Activated CD4-positive, alpha-beta T cell treated with anti-CD3 and anti-CD28 coated beads, Interleukin-2, amount 50 U/mL, for 16 hours (primary cell): ENCODE results near the gene LDLRAD4.

ENCODE experiments used
- DNase-seq: peaks from one replicate; pipeline ENCODE4 v3.0.0-alpha.2; 2020

The LDLRAD4 gene

DNA sequence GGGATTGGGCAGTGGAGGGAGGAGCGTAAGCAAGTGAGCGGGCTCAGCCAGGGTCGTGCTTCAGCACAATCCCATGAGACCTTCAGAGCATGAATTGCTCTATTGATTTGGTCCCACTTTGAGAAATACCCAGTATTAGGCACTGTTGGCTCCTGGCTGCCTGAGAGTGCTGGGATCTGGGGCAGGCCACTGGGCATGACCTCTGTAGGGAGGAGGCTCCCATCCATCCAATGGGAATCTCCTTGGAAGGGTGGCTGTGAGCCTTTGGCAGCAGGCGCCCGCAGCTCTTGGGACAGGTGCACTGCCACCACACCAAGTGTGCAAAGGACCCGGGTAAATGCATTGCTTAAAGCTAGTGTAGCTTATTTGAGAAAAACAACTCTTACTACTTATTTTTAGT lies 137.5 kb downstream of the LDLRAD4 start:
- DNase-seq, result no peak

DNA sequence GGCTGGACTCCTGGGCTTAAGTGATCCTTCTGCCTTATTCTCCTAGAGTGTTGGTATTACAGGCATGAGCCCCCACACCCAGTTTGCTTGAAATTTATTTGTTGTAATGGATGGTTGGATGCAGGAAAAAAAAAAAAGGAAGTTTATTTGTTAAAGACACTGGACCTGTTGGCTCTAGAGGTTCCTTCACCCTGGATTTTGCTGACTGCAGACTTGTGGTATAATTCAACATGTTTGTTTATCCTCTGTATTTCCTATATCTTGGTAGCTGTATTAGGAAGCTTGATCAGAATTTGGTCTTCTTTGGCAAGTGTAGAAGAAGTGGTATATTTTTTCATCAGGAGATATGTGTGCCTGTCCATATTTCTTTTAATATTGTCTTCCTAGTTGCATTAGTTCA lies 138.7 kb downstream of the LDLRAD4 start:
- DNase-seq, result no peak

DNA sequence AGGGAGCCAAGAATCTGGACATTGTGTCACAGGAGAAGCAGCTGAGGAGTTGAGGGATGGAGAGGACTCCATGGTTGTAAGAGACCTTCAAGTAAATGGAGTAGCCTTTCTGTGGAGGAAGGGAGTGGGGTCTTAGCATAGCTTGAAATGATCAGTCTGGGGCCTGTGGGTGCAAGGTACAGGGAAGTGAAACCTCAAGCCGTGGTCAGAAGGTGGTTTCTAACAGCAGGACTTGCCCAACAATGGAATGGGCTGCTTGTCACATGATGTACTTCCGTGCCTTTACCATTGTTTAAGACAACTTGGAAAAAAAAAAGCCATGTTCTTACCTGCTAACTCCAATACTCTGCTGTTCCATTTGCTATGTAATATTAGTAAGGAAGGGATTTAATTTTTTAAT lies 140.7 kb downstream of the LDLRAD4 start:
- DNase-seq, result no peak

DNA sequence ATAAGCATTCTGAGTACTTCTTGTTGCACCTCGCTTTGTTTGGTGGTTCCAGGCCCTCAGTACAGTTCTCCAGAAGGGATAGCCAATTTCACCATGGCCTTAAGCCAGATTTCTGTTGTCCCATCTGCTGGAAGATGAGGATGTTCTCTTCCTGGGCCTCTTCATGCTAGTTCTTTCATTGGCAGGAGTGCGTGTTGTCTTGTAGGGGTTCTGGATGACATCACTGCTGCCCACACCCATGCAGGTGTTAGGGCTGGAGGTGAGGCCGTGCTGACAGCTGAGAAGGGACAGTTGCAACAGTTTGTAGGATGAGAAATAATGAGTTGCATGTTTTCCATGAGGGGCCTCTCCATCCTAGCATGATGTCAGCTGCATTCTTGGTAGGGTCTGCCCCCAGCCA lies 142.9 kb downstream of the LDLRAD4 start:
- DNase-seq, result no peak

DNA sequence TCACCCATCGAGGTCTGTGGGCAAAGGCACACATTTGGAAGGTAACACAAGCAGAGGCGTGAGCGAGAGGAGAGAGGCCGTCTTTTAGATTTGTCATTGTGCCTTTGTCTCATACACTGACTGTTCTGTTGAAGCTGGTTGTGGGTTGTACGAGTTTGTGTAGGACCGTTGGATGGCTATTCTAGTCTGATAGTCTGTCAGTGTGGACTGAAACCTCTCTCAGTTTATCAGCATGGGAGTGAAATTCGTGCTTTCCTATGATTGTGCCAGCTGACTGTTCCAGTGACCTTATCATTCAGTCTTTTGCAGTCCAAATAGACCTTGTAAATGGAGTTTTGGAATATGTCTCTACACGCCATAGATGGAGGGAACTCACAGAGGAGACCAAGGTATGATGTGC lies 143.5 kb downstream of the LDLRAD4 start:
- no peak for DNase-seq

DNA sequence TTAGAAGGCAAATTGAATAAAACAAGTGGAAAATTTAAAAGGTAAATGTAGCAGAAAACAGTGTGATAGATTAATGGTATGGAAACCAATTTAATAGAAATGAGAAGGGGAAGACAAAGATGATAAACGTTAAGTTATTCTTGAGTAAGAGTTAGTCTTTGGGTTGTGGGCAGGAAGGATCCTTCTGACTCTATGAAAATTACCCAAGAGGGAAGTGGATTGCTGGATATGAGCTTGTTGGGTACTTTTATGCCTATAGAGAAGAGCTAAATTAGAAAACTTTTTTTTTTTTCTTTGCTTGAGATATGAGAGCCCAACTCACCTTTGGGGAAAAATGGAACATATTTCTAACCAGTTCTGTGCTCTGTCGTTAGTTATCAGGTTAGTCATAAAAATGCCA lies 144.0 kb downstream of the LDLRAD4 start:
- DNase-seq, result no peak

DNA sequence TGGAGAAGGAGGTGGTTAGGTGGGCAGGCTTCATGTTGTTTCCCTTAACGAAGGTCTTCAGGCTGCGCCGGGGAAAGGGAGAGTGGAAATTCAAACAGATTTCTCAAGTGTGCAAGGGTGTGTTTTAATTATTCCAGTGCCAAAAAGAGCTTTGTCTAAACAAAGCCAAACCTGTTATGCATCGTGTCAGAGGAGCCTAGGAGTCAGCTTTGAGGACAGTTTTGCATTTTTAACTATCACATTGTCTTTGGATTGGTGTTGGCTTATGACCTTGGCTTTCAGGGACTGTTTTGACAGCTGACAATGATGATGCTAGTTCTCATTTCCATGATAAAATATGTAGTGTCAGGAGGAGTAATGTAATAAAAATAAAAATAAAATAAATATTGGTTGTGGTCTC lies 144.8 kb downstream of the LDLRAD4 start:
- no peak for DNase-seq

DNA sequence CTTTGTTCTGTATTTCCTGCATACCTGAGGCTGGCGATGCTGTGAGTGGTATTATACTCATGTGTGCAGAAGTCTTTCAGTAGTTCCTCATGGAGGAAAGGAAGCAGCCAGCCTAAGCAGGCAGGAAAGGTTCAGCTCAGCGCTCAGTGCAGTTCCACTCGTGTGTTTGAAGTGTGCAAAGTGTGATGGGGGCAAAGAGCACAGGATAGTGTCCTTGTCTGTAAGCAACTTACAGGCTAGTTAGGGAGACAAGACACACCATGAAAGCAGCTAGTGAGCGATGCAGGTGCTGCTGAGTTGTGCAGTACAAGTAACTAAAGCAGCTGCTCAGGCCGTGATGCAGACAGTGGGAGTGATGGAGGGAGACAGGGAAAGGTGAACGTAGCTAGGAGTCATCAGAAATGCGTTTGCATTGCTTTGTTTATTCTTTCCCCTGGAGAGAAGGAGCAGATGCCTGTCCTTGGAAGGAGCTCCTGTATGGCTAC lies 146.2 kb downstream of the LDLRAD4 start:
- DNase-seq, result no peak

DNA sequence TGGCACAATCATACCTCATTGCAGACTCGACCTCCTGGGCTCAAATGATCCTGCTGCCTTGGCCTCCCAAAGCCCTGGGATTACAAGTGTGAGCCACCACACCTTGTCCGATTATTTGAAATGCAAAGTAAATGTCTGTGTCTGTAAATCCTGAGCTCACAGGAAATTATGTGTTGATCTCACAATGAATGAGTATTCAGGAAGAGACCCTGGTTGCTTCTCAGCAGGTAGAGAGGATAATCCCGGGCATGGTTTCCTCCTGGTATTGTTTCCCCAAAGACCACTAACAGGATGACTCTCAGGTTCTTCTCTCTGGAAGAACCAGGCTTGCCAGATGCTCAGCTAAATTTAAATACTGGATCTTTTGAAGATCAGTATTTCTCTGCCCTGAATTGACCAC lies 147.6 kb downstream of the LDLRAD4 start:
- no peak for DNase-seq

DNA sequence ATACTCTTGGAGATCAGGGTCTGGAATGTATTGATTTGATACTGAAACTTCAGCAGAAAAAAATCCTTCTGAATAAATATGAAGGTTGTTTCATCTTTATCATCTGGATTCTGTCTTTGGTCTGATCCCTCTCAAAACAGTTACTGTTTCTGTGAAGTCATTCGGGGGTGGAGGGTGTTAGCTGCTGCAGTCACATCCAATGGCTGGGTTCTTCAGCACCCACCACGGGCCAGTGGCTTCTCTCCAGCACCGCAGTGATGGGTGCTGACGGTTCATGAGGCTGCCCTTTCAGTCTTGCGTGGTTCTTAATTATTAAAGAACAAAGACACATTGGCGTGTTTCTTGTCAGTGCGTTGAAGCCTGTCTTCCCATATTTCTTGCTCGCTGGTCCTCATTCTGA lies 148.0 kb downstream of the LDLRAD4 start:
- DNase-seq, result no peak

DNA sequence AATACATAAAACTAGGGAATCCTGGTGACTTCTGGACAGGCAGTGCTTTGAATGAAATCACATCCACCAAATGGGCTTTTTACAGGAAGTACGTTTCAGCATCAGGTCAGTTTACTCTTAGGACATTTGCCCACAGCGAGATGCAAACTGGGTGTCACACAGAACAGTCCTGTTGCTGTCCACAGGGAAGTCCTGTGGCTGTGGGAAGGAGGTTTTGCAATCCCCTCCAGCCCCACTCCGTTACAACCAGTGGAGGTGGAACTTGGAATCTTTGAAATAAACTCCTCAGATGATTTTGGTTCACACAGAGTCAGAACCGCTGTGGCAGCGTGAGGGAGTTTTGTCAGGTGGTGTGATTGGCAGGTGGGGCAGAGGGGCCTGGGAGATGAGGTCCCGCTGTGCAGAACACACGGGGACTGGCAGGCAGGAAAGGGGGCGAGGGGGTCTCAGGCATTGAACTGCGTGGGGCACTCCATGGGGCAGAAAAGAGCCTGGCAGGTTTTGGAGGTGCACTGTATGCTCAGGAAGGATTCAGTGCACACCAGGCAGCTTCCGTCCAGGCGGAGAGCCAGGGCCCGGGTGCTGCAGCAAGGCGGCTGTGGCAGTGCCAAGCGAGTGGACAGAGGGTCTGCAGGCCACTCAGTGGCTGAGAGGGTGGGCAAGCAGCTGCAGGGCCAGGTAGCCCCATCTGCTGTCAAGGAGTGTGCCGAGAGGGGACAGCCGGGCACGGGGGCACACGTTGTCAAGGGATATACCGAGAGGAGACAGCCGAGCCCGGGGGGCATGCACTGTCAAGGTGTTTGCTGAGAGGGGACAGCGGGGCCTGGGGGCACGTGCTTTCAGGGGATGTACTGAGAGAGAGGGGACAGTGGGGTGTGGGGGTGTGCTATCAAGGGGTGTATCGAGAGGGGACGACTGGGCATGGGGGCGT lies 148.7 kb downstream of the LDLRAD4 start:
- DNase-seq, result no peak

DNA sequence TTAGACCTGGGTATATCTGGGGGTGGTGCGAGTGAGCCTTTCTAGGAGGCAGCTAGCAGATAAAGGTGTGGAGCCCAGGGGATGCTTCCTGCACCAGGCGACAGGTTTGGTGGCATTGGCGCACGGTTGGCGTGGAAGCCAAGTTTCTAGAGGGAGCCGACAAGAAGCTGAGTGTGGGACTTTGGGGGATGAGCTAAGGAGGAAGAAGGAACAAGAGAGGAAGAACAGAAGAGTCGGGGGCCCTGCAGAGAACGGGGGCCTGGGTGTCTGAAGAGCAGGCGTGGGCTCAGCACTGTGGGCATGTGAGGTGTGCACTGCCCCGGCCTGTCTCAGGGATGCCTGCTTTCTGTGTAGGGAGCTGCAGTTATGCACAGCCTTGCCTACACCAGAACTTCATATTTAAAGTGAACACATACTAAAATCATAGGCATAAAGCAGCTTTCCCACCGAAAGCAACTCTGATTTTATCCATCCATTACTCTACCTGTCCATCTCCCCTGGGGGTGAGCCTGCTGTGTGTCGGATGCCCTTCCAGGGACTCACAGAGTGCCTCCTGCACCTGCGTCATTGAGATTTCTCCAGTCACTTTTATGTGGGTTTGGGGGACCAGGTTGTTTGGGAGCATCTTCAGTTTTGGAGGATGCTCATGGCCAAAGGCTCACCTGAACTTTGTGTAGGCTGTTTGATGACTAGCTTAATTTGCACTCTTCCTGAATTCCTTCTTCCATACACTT lies 149.7 kb downstream of the LDLRAD4 start:
- no peak for DNase-seq

DNA sequence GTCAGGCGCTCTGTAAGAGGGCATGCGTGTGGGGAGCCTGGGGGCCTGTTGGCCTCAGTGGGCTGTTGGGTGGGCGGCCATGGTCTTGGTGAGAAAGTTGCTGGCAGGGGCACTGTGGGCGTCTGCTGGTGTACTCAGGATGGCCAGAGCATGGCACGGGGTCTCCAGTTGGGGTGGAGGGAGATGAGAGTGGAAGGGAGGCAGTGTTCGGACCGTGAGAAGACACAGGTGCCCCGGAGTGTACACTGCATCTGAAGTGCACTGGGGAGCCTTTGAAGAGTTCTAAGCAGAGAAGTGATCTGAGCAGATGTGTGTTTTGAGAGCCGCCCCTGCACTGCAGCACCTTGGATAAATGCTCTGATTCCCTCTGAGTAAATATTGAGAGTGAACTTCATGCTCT lies 150.8 kb downstream of the LDLRAD4 start:
- DNase-seq, result no peak

DNA sequence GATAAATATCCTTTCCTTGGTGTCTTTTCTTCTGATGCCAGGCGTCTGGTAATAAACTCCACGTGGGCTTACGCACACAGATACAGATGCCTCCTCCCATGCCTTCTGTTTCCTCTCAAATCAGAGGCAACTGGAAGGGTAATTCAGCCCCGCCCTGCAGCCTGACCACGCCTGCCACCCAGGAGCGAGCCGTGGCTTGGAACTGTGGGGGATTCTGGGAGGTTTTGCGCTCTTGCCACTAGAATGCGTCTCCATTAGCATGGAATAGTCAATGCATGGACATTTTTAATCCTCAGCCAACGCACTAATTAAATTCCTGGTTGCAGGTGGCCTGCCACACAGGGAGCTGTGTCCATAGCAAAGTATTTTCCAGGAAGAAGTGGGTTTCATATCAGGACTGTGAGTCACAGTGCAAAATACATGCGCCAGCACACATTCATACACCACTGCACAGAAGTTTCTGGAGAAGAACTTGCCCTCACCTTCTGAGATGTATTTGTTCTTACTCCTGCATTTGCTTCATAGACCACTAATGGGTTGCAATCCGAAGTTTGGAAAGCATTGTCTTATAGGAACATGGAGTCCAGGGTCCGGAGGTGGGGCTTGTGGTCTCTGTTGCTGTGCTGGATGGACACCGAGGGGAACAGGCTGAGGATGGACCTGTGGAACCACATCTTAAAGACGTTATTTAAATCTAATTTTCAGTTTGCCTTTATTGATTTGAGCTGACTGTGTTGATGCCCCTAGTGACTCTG lies 151.4 kb downstream of the LDLRAD4 start:
- DNase-seq, result no peak

DNA sequence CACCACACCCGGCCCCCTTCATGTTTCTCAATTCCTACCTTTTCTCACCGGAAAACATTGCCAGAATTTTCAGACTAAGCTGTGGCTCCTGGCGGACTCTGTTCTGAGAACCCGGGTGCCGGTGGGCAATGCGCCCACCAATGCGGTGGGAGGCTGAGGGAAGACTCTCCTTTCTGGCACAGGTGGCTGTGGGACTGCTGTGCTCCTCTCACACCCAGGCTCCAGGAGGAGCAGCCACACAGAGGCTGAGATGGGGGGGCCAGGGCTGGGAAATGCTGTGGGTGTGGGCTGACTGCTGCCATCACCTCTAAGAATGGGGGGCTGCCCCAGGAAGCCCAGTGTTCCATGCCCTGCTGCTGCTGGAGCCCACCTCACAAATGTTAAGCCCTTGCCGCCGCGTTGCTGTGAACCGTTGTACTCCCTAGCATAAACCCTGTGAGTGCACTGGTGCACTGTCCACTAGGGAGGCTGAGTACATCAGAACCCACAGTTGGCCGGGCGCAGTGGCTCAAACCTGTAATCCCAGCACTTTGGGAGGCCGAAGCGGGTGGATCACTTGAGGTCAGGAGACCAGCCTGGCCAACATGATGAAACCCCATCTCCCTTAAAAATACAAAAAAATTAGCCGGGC lies 152.6 kb downstream of the LDLRAD4 start:
- DNase-seq, result no peak

DNA sequence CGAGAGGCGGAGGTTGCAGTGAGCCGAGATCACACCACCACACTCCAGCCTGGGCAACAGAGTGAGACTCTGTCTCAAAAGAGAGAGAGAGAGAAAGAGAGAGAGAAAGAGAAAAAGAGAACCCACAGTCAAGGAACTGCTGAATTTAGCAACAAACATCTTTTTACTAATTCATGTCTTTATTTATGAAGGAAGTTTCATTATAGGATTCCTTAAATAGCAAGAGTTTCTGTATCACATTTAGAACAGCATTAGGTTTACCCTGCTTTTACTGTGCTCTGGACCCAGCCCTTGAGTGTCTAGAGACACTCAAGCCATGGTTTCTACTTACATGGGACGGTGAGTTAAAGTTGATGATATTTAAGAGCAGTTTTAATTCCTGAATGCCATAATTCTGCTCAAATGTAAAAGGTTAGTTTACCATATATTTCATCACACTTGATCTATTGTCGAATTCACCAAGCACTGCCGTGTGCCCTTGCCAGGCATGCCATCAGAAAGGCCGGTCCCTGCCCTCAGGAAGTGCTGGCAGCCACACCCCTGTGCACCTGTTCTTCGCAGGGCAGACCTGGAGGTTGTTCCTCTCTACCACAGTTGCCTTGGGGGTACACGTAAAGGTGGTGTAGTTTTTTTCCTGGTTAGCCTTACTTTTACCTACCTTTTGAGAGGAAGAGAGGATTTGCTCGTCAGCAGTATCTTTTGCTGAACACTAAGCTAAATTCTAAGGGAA lies 153.3 kb downstream of the LDLRAD4 start:
- no peak for DNase-seq

DNA sequence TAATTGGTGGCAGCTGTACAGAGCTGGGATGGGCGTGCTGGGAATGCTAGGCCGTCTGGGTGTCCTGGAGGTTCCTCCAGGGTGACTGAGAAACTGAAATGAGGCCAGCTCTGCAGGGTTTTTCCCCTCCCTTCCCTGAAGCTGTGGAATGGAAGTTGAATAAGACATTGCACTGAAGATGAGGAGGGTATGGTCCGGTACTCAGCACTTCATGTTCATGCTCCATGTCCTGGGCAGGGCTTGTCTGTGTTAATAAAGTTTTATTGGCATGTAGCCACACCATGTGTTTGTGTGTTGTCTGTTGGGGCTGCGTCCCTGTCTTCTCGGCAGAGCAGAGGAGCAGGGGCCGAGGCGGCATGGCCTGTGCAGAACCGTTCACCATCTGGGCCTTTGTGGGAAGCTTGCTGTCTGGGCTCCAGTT lies 154.0 kb downstream of the LDLRAD4 start:
- no peak for DNase-seq

DNA sequence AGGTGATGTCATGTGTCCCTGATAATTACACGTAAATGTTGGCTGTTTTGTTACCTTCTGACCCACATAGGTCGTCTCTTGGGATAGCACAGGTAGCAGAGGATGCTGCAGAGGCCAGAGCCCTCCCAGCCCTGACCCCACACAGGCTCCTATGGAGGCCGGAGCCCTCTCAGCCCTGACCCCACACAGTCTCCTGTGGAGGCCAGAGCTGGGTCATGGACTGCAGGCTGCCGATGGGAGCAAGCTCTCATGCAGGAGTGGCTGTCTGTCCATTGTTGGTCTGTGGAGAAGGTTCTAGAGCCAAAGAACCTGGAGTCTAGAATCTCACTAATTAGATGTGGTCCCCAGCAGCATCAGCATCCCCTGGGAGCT lies 155.5 kb downstream of the LDLRAD4 start:
- DNase-seq, result no peak

DNA sequence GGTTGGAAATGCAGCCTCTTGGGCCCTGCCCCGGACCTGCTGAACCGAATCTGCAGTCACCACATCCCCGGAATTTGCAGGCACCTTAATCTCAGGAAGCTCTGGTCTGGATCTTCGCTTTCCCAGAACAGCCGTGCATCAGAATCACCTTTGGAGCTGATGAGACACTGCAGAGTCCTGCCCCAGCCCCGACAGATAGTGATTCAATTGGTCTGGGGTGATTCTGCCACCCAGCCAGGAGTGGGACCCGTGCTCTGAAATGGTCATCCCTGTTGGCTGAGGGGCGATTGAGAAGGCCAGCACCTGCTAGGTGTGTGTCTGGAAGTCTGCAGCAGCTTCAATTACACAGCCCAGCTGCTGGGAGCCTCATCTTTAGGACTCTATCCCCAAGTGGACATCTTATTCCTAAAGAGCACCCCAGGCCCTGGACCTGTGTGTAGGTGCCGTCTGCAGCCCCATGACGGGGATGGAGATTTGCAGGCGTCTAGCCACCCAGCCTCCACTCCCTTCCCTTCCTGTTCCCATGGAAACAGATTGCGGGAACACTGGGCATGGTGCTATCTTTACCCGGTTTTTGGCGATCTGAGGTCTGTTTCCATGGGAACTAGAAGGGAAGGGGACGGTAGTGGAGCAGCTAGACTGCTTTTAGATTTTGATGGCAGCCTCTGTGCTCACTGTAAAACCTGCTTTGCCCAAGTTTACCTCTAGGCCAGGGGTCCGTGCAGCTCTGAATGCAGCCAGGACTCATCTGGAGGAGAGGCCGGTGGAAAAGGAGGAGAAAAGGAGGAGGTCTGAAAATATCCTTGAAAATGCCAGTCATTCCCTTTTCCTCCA lies 156.1 kb downstream of the LDLRAD4 start:
- DNase-seq, result no peak

DNA sequence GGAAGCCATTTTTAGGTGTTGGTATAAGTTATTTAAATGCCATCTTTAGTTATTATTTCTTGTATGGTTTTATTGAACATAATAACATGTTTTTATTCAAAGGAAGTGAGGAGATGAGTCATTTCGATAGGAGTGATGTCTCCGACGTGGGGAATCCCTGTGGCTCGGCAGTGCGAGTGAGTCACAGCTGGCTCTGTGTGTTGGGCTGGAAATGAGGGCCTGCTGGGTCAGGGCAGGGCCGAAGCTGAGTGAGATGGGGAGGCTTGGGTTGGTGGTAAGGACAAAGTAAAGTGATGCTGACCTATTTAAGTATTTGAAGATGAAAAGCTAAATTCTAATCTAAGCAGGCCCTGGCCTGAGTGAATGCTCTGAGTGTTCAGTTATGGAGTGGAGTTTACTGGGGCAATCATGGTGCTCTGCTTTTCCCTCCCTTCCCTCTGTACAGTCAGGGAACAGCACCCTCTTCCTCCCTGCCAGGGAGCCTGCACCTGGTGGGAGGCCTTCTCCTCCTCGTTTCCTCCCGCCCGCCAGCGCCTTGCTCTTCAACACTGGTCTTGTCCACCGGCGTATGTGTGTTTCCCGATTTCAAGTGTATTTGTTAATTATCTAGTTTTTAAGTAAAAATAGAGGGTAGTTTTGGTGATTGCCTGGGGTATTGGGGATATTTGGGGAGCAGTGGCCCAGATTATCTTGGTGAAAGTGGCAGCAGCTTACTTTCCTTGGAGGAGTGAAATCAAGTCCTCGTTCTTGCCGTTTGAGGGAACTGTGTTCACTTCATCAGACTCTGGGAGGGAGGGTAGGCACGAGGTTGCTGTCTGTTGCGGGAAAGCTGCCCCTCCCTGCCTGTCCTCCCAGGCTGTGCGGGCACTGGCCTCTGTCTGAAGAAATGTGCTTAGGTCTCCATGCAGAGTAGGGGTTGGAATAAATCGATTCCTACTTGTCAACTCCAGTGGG lies 157.0 kb downstream of the LDLRAD4 start:
- peak; percentile 93 for DNase-seq
